Measurements from ENCODE around the gene AK8. TPM values are rescaled to one million over a fixed set of nuclear protein-coding genes. Genes with fewer than 3 reads are reported as not detected.
A peak's percentile ranks its signal among the peaks of the same experiment; 100 is the strongest.
"Not testable (repeated sequence)": the region's sequence is repeated elsewhere in the genome, so short reads cannot be mapped to it uniquely, and the experiment has no call there.

AK8 gene
- total RNA-seq, 2 donors from 2014 or later = 0.24 to 0.63 TPM

DNA sequence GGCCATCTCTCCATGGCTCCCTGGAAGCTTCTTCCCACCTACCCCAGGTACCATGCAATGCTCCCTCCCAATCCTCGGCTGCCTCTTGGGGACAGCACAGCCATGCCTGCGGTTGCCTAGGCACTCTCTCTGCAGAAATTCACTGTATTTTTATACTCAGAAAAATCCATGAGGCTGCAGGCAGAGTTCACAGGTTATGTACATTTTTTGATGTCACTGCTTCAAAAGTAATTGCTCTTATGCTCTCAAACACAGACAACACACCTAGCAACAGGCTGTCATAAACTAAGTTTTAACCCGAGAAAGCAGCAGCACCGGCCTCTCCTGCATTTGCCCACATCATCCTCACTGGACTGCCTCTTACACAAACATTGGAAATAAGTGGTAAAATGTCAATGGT, 102.4 kb downstream of the AK8 start:
- Mint-ChIP-seq H3K27me3 (ENCODE audit: low read depth) (peaks cover 12% of the 10 kb centered on the region), H3K9me3 (peaks cover 2 to 7% of the 10 kb centered on the region in 2 donors), H3K4me3 (no peak overlapping the region), H3K4me1 (ENCODE audit: low read depth) (peaks cover 32% of the 10 kb centered on the region), H3K36me3 (ENCODE audit: insufficient read depth in 2 of 2) (peaks cover 4 to 6% of the 10 kb centered on the region in 2 donors), H3K27ac (no peak overlapping the region)
- DNase-seq (no peak), ATAC-seq (replicated peaks in 1 of 2) (no peak)

DNA sequence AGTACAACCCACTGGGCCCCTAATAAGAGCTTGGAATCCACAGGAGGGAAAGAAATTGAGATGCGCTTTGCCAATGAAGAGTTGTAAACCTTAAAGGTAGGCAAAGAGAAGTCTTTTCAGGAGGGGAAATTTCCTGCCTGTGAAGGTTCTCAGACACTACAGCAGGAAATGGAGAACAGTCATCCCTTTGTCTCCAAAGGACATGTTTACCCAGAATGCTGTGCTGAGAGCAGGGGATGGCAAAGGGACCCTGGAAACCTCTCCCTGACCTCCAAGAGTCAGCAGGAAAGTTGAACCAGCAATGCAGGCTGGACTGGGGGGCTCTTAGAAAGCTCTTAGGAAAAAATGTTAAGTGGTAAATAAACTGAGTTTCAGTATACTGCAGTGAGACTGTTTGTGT, 103.2 kb downstream of the AK8 start:
- Mint-ChIP-seq H3K9me3 (peaks cover under 1 to 7% of the 10 kb centered on the region in 2 donors), H3K27ac (no peak overlapping the region), H3K36me3 (ENCODE audit: insufficient read depth in 2 of 2) (peaks cover 5 to 9% of the 10 kb centered on the region in 2 donors), H3K4me1 (ENCODE audit: low read depth) (peaks cover 24% of the 10 kb centered on the region), H3K27me3 (ENCODE audit: low read depth) (peaks cover 4% of the 10 kb centered on the region), H3K4me3 (no peak overlapping the region)
- ATAC-seq (replicated peaks in 1 of 2) (no peak), DNase-seq (no peak)

DNA sequence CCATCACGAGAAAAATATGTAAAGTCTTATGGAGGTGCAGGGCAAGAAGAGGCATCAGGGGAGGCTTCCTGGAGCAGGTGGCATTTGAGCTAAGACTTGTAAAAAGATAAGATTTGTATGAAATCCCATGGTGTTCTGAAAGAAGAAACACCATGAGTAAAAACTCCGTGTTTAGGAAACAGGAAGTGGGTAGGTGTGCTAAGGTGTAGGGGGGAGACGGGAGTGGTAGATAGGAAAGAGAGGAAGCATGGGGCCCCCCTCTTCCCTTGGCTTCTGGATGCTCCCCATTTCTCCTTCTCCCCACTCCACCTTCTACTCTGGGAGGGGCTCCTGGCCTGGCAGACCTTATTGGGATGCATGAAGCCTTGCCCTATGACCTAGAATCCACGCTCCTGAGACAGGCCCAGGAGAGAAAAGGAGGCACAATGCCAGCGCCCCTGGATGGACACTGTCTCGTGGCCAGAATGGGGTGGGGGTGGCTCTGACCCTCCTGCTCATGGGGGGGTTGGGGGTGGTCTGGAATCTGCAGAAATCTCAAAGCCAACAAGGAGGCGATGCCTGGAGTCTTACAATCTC, 104.2 kb downstream of the AK8 start:
- Mint-ChIP-seq H3K27ac (no peak overlapping the region), H3K27me3 (ENCODE audit: low read depth) (no peaks in the 10 kb centered on the region), H3K4me3 (no peak overlapping the region), H3K9me3 (peaks cover 0 to 7% of the 10 kb centered on the region in 2 donors), H3K4me1 (ENCODE audit: low read depth) (peaks cover 20% of the 10 kb centered on the region), H3K36me3 (ENCODE audit: insufficient read depth in 2 of 2) (peaks cover 8 to 11% of the 10 kb centered on the region in 2 donors)
- DNase-seq (no peak), ATAC-seq (replicated peaks in 1 of 2) (no peak)

DNA sequence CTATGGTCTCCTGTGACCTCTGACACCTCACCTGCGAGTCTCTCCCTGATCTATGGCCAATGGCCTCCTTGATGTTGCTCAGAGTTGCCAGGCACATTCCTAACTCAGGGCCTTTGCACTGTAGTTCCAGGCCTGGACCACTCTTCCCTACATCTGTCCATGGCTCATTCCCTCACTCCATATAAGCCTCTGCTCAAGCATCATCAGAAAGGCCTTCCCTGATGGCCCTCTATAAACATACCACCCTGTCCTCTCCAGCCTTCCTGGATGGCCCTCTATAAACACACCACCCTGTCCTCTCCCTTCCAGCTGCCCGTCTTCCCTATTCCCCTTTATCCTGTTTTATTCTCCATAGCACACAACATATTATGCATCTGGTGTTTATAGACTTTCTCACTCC, 105.0 kb downstream of the AK8 start:
- no peak for DNase-seq

DNA sequence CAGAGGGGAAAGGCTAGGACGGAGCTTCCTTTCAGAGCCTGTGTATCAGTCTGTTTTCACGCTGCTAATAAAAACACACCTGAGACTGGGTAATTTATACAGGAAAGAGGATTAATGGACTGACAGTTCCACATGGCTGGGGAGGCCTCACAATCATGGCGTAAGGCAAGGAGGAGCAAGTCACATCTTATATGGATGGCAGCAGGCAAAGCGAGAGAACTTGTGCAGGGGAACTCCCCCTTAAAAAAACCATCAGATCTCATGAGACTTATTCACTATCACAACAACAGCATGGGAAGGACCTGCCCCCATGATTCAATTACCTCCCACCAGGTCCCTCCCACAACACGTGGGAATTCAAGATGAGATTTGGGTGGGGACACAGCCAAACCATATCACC, 106.3 kb downstream of the AK8 start:
- H3K4me3 Mint-ChIP-seq; DNase-seq; H3K27me3 Mint-ChIP-seq (ENCODE audit: low read depth); H3K9me3 Mint-ChIP-seq; H3K27ac Mint-ChIP-seq; ATAC-seq (replicated peaks in 1 of 2): not testable (repeated sequence)
- peaks cover 23% of the 10 kb centered on the region for H3K4me1 Mint-ChIP-seq (ENCODE audit: low read depth)
- H3K36me3 Mint-ChIP-seq (ENCODE audit: insufficient read depth in 2 of 2) = peaks cover 8 to 11% of the 10 kb centered on the region in 2 donors

More for the DNA sequence above, 105.0 kb downstream of the AK8 start:
- Mint-ChIP-seq H3K27ac (no peak overlapping the region), H3K36me3 (ENCODE audit: insufficient read depth in 2 of 2) (peaks cover 8 to 11% of the 10 kb centered on the region in 2 donors), H3K27me3 (ENCODE audit: low read depth) (no peaks in the 10 kb centered on the region), H3K4me3 (no peak overlapping the region), H3K9me3 (peaks cover 0 to 7% of the 10 kb centered on the region in 2 donors), H3K4me1 (ENCODE audit: low read depth) (peaks cover 20% of the 10 kb centered on the region)
- no peak for ATAC-seq (replicated peaks in 1 of 2)

DNA sequence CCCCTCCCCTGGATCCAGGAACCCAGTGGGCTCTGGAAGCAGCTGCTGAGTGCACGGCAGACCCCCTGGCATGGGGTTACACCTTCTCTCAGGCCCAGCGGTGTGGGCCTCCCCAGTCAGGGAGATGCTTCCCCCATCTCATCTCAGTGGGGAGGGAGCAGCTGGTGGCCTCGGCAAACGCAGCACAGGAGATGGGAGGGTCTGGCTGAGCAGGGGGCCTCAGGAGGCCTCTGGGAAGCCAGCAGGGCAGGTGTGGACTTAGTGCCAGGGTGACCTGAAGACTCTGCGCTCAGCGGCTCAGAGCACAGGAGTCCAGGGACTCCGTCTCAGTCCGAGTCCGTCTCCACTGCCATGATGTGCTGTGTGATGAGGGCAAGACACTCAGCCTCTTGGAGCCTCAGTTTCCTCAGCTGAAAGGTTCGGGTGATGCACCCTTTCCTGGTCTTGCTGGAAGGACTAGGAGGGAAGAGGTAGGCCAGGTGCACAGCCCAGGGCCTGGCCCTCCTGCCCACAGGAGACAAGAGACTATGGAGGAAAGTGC, 107.2 kb downstream of the AK8 start:
- ATAC-seq (replicated peaks in 1 of 2) (no peak), DNase-seq (no peak)
- Mint-ChIP-seq H3K36me3 (ENCODE audit: insufficient read depth in 2 of 2) (peaks cover 8 to 11% of the 10 kb centered on the region in 2 donors), H3K27ac (no peak overlapping the region), H3K9me3 (peaks cover 0 to 7% of the 10 kb centered on the region in 2 donors), H3K27me3 (ENCODE audit: low read depth) (no peaks in the 10 kb centered on the region), H3K4me3 (peak overlapping the region; percentile 97 to 99), H3K4me1 (ENCODE audit: low read depth) (peaks cover 23% of the 10 kb centered on the region)

DNA sequence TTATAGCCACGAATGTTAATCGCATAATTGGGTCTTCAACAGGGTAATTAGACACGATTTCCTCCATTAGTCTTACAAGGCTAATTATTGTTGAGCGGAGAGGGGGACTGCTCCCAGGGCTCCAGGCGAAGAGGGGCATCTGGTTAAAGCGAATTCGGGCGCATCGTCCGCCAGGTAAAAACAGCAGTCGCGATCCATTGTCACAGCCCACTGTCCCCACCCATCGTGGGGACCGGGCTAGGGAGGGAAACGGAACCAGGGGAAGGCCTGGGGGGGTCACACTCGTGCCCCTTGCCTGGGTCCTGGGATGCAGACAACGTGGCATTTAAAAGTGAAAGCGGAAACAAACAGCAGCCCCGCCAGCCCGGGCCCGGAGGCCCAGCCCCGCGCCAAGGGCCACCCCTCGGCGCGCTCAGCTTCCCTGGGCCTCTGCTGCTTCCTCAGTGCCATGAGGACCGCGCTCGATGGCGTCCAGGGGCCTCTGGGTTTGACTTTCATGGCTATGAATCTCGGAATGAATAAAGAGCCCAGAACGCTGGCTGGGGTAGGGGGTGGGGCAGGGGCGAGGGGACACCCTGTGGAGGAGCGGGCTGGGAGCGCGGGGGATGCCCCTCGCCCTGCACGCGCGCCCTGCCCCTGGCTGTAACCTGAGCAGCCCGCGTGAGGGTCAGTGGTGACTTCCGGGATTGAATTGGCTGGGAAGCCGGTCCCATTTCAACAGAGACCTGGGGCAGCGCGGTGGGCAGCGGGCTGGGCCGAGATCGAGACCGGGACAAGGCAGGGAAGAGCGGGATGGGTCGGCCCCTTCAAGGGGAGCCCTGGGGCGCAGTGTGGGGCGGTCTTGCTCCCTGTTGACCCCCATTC, 107.9 kb downstream of the AK8 start:
- Mint-ChIP-seq H3K4me3 (peak overlapping the region; percentile 97 to 99), H3K27ac (peak overlapping the region; percentile 94), H3K36me3 (ENCODE audit: insufficient read depth in 2 of 2) (peaks cover 8 to 11% of the 10 kb centered on the region in 2 donors), H3K4me1 (ENCODE audit: low read depth) (peaks cover 23% of the 10 kb centered on the region), H3K9me3 (peaks cover 0 to 7% of the 10 kb centered on the region in 2 donors), H3K27me3 (ENCODE audit: low read depth) (no peaks in the 10 kb centered on the region)
- DNase-seq = peak; percentile 69 to 79
- peak; percentile 75 to 81 for ATAC-seq (replicated peaks in 1 of 2)

DNA sequence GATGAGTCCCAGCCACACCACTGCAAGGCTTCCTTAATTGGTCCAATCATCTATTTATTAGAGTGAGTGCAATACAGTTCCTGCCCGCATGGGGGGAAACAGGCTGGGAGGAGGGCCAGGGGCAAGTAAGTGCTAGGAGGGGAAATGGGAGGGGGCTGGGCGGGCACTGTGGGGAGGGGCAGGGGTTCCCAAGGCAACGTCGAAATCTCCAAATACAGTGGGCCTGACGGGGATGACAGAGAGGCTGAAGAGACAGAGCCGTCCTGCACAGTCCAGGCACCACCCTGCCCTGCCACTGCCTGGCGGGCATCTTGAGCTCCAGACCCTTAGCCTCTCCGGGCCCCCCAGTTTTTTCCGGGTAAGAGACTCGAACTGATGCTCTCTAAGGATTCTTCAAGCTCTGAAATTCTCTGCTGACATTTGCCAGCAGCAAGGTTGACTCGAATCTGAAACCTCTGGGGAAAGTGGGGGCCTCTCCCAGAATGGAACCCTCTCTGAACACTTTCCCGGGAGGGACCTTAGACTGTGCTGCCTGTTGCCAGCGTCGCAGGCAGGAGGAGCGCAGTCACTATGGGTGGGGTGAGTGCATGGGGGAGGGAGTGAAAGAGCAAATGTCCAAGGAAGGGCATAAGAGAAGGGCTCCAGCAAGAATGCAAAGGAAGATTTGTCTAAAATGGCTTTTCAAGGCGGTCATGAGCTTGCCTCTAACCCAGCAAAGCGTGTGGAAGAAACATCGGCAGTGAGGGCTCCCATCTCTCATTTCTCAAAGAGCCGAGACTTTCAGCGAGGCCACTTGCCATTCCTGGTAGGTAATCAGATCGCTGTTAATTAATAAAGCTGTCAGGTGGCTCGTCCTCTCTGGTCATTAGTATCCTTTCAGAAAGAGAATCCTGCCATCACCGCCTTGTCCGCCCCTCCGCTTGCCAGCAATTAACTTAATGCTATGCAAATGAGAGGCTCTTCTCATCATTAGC, 108.9 kb downstream of the AK8 start:
- peaks cover 8 to 11% of the 10 kb centered on the region in 2 donors for H3K36me3 Mint-ChIP-seq (ENCODE audit: insufficient read depth in 2 of 2)
- peak overlapping the region; percentile 94 for H3K27ac Mint-ChIP-seq
- H3K9me3 Mint-ChIP-seq = peaks cover 0 to 7% of the 10 kb centered on the region in 2 donors
- DNase-seq = peak; percentile 59 to 63
- H3K27me3 Mint-ChIP-seq (ENCODE audit: low read depth) = no peaks in the 10 kb centered on the region
- peaks cover 23% of the 10 kb centered on the region for H3K4me1 Mint-ChIP-seq (ENCODE audit: low read depth)
- peak overlapping the region; percentile 97 to 99 for H3K4me3 Mint-ChIP-seq
- ATAC-seq (replicated peaks in 1 of 2) = peak; percentile 73 to 77

DNA sequence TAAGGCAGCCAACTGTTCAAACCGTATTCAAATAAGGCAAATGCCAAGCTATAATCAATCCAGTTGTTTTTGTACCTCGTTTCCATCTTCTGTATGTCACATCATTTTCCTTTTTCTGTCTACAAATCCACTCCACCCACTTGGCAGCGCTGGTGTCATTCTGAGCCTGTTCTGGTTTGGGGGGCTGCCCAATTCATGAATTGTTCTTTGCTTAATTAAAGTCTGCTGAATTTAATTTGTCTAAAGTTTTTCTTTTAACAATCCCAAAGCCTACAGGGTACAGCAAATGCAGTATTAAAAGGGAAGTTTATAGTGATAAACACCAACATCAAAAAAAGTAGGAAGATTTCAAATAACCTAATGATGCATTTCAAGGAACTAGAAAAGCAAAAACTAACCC, 114.5 kb downstream of the AK8 start:
- H3K27ac Mint-ChIP-seq = no peak overlapping the region
- H3K4me3 Mint-ChIP-seq = no peak overlapping the region
- H3K4me1 Mint-ChIP-seq (ENCODE audit: low read depth) = peaks cover 3% of the 10 kb centered on the region
- H3K9me3 Mint-ChIP-seq = no peaks in the 10 kb centered on the region
- H3K36me3 Mint-ChIP-seq (ENCODE audit: insufficient read depth in 2 of 2) = no peaks in the 10 kb centered on the region
- ATAC-seq (replicated peaks in 1 of 2) (no peak), DNase-seq (no peak)
- peaks cover 15% of the 10 kb centered on the region for H3K27me3 Mint-ChIP-seq (ENCODE audit: low read depth)

DNA sequence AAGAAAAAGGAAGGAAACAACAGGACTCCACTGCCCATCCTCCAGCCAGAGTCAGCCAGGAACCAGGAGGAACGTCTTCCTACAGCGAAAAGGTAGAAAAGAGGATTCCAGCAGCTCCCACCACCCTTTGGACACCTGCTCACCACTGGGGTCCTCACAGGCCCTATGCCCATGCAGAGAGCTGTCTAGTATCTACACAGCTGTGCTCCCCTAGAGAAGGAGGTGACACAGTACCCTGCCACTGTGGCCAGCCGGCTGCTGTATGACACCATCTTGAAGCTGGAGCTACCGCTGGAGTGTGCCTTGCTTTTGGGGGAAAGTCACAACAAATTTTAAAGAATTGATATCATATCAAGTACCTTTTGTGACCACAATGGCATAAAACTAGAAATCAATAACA, 115.2 kb downstream of the AK8 start:
- Mint-ChIP-seq H3K4me3 (no peak overlapping the region), H3K4me1 (ENCODE audit: low read depth) (peaks cover 3% of the 10 kb centered on the region), H3K36me3 (ENCODE audit: insufficient read depth in 2 of 2) (no peaks in the 10 kb centered on the region), H3K27me3 (ENCODE audit: low read depth) (peaks cover 15% of the 10 kb centered on the region), H3K27ac (no peak overlapping the region), H3K9me3 (no peaks in the 10 kb centered on the region)
- no peak for ATAC-seq (replicated peaks in 1 of 2)
- DNase-seq = no peak

DNA sequence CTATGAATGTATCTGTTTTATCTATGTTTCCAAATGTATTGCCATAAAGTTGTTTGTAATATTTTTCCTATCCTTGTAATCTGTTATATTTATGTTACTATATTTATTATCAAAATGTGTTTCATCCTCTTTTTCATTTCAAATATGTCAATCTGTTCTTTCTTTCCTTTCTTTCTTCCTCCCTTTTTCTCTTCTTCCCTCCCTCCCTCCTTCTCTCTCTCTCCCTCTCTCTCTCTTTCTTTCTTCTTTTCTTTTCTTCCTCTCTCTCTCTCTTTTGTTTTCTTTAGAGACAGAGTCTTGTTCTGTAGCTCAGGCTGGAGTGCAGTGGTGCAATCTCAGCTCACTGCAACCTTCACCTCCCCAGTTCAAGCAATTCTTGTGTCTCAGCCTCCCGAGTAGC, 116.5 kb downstream of the AK8 start:
- H3K4me1 Mint-ChIP-seq (ENCODE audit: low read depth) = no peaks in the 10 kb centered on the region
- H3K4me3 Mint-ChIP-seq = no peak overlapping the region
- H3K27ac Mint-ChIP-seq = no peak overlapping the region
- ATAC-seq (replicated peaks in 1 of 2) (no peak), DNase-seq (no peak)
- H3K9me3 Mint-ChIP-seq = no peaks in the 10 kb centered on the region
- H3K36me3 Mint-ChIP-seq (ENCODE audit: insufficient read depth in 2 of 2) = no peaks in the 10 kb centered on the region
- H3K27me3 Mint-ChIP-seq (ENCODE audit: low read depth) = peaks cover 15% of the 10 kb centered on the region

DNA sequence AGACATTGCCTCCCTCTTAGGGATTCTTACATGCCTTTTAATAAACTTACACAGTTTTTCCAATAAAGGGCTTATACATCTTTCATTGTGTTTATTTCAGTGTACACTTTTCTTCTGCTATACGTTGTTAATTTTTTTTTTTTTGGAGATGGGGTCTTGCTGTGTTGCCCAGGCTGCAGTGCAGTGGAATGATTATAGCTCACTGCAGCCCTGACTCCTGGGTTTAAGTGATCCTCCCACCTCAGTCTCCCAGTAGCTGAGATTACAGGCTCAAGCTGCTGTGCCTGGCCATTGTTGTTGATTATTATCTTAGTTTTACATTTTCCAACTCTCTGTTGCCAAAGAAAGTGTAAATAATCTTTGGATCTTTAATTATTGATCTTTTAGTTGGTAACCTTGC, 118.0 kb downstream of the AK8 start:
- ATAC-seq (replicated peaks in 1 of 2) = no peak
- Mint-ChIP-seq H3K27me3 (ENCODE audit: low read depth) (peaks cover 15% of the 10 kb centered on the region), H3K36me3 (ENCODE audit: insufficient read depth in 2 of 2) (no peaks in the 10 kb centered on the region), H3K4me1 (ENCODE audit: low read depth) (no peaks in the 10 kb centered on the region), H3K4me3 (no peak overlapping the region), H3K9me3 (no peaks in the 10 kb centered on the region), H3K27ac (no peak overlapping the region)
- no peak for DNase-seq
